Measurements from ENCODE around the gene GPSM3. TPM values are rescaled to one million over a fixed set of nuclear protein-coding genes. Genes with fewer than 3 reads are reported as not detected.

GPSM3 gene
- total and polyA plus RNA-seq, 2 donors (not counting 3 experiments of a cell fraction or from before 2014, with no cell fraction given), result 19.5 to 21.6 TPM

GRCh38 chr6:32154514-32155161, 37.8 kb downstream of the GPSM3 start:
- peak overlapping the region; percentile 76 for H2AFZ ChIP-seq (ENCODE audit: low read depth, low read length)
- no TSS peak for BruUV-seq (replicated peaks)
- peak overlapping the region; percentile 64 for H3K9ac ChIP-seq (replicated peaks; ENCODE audit: extremely low read depth, insufficient read depth, low read length)
- H3K27ac ChIP-seq (ENCODE audit: insufficient read depth, low read depth, low read length), result peak overlapping the region; percentile 51
- no peaks in the 10 kb centered on the region for H3K9me3 ChIP-seq (replicated peaks; ENCODE audit: control insufficient read depth, insufficient read depth, low read length)
- H4K20me1 ChIP-seq (replicated peaks; ENCODE audit: control insufficient read depth, extremely low read depth, insufficient read depth, low read length), result no peaks in the 10 kb centered on the region
- peak overlapping the region; percentile 40 for H3K4me2 ChIP-seq (ENCODE audit: insufficient read depth, low read length)
- peaks cover 4% of the 10 kb centered on the region for H3K79me2 ChIP-seq (ENCODE audit: control insufficient read depth, insufficient read depth, low read length)
- ChIA-PET CTCF (interaction anchor here (1.0 to 1.2 kb wide), 3 partner anchors 15 to 41 kb away, joined by 3 to 7 read pairs (median 3); no protein-coding TSS in a partner anchor), POLR2A (no interaction called here)
- peaks cover 21% of the 10 kb centered on the region for H3K4me1 ChIP-seq (ENCODE audit: control insufficient read depth, extremely low read depth, insufficient read depth, low read length)
- intact Hi-C loops (cut with micrococcal nuclease), result loop anchor here (1.0 kb wide), 4 partner anchors 22 to 41 kb away; partner anchors contain the start of genes AGPAT1 and FKBPL
- H3K36me3 ChIP-seq (ENCODE audit: control insufficient read depth in 2 of 2, extremely low read depth in 1 of 2, insufficient read depth in 2 of 2, low read length in 2 of 2), result peaks cover 0 to 7% of the 10 kb centered on the region in 2 experiments
- peak overlapping the region; percentile 41 to 71 (median 60) for H3K4me3 ChIP-seq (replicated peaks in 1 of 3; ENCODE audit: insufficient read depth in 1 of 3, low read depth in 1 of 3, low read length in 3 of 3)
- peaks cover 4 to 5% of the 10 kb centered on the region in 2 experiments for H3K27me3 ChIP-seq (ENCODE audit: control insufficient read depth in 2 of 2, insufficient read depth in 2 of 2, low read length in 2 of 2)
- H3K9me1 ChIP-seq (replicated peaks; ENCODE audit: control insufficient read depth, extremely low read depth, insufficient read depth, low read length), result no peaks in the 10 kb centered on the region
- DNase-seq (ENCODE audit: low read depth, low spot score), result peak; percentile 68
- FAIRE-seq, result peak; percentile 24
- dilution Hi-C loops (cut with MboI; ENCODE audit: extremely low pct_ligation_motif_present, low sequenced_read_pairs), result no loop called here
- TF ChIP-seq JUN (IDR thresholded peaks at IDR 0.05; ENCODE audit: borderline replicate concordance, insufficient read depth, insufficient read length, low read depth), result no peak
- TF ChIP-seq POLR2AphosphoS5 (IDR thresholded peaks at IDR 0.05; ENCODE audit: insufficient read depth, low read depth, low read length), result no peak
- TF ChIP-seq FOS (IDR thresholded peaks at IDR 0.05; ENCODE audit: borderline replicate concordance, insufficient read depth, low read length), result no peak
- no peak for TF ChIP-seq POLR2A (IDR thresholded peaks at IDR 0.05; ENCODE audit: low read depth, low read length)
- TF ChIP-seq, protein P1, sequence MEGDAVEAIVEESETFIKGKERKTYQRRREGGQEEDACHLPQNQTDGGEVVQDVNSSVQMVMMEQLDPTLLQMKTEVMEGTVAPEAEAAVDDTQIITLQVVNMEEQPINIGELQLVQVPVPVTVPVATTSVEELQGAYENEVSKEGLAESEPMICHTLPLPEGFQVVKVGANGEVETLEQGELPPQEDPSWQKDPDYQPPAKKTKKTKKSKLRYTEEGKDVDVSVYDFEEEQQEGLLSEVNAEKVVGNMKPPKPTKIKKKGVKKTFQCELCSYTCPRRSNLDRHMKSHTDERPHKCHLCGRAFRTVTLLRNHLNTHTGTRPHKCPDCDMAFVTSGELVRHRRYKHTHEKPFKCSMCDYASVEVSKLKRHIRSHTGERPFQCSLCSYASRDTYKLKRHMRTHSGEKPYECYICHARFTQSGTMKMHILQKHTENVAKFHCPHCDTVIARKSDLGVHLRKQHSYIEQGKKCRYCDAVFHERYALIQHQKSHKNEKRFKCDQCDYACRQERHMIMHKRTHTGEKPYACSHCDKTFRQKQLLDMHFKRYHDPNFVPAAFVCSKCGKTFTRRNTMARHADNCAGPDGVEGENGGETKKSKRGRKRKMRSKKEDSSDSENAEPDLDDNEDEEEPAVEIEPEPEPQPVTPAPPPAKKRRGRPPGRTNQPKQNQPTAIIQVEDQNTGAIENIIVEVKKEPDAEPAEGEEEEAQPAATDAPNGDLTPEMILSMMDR (IDR thresholded peaks at IDR 0.05; ENCODE audit: extremely low read depth in 1 of 2, insufficient read depth in 1 of 2, low read depth in 1 of 2, low read length in 2 of 2), result peak; percentile 17 to 34
- TF ChIP-seq MYC (IDR thresholded peaks at IDR 0.05; ENCODE audit: low read depth, low read length), result no peak
- TF ChIP-seq EZH2 (IDR thresholded peaks at IDR 0.05; ENCODE audit: borderline replicate concordance, low read depth, low read length, severe bottlenecking), result no peak
